Psoas muscle (tissue), 8 donors: Measurements from ENCODE around the gene DDR2. TPM values are rescaled to one million over a fixed set of nuclear protein-coding genes. Genes with fewer than 3 reads are reported as not detected.
A peak's percentile ranks its signal among the peaks of the same experiment; 100 is the strongest.

ENCODE experiments used
- ATAC-seq, 4 donors: fragments of 200-7000 bp; cut with Tn5 transposase; one replicate each; pipeline ENCODE4 v1.9.1; 2020; ENCODE audit warnings: moderate library complexity in 3 of 4, mild to moderate bottlenecking in 2 of 4
- DNase-seq, 2 donors: peaks; one replicate each; pipeline ENCODE4 v3.0.0-alpha.2; 2020
- H3K27ac ChIP-seq: fragments of 200-600 bp; one replicate; pipeline ENCODE4 v1.8.0; 2022
- H3K27me3 ChIP-seq, 3 donors: fragments of 200-600 bp in 1 of 3; one replicate each; pipeline versions ENCODE4 v1.6.1 to v1.8.0; 2013 to 2022; ENCODE audit warnings: low read length in 2 of 3, mild to moderate bottlenecking in 2 of 3, moderate library complexity in 1 of 3; ENCODE audit not compliant: insufficient read depth in 3 of 3
- H3K36me3 ChIP-seq, 2 donors: fragments of 200-600 bp in 1 of 2; one replicate each; pipeline versions ENCODE4 v1.6.1 to v1.8.0; 2013 to 2022; ENCODE audit warnings: low read depth in 1 of 2, mild to moderate bottlenecking in 1 of 2, moderate library complexity in 1 of 2; ENCODE audit not compliant: insufficient read depth in 1 of 2
- H3K4me1 ChIP-seq: fragments of 200-600 bp; one replicate; pipeline ENCODE4 v1.8.0; 2022
- H3K4me3 ChIP-seq: fragments of 200-600 bp; one replicate; pipeline ENCODE4 v1.8.0; 2022; ENCODE audit warnings: mild to moderate bottlenecking
- H3K9me3 ChIP-seq: fragments of 200-600 bp; one replicate; pipeline ENCODE4 v1.8.0; 2022
- CTCF ChIP-seq: fragments of 200-600 bp; IDR thresholded peaks from one replicate; pipeline ENCODE4 v1.8.0; 2022; ENCODE audit warnings: antibody characterized with exemption
- WGBS, 3 donors: extraction: QIAGEN DNeasy Blood & Tissue Kit; methylation state at CpG; one replicate each; pipeline versions ENCODE4 v1.1.6 to v1.1.7; 2013; 5-methylcytosine and 5-hydroxymethylcytosine counted together
- intact Hi-C, 2 donors: fragments of 100-400 bp; cut with DNase I; formaldehyde crosslinking; loops; one replicate each; pipeline versions ENCODE4 v1.11.0 to v1.14.2; 2022
- polyA plus RNA-seq, 3 donors: library from polyadenylated mRNA; stranded (reverse); fragments of 200-250 nt; gene quantifications; one replicate each; pipeline ENCODE4 v1.2.3, GENCODE V29; 2013
- total RNA-seq, 4 donors: library from RNA; stranded (reverse); fragmentation: NEBNext Ultra II Directional in 2 of 4; extraction: Animal tissue kit (Norgen Biotek cat#: 25700) in 2 of 4; gene quantifications; one replicate each; pipeline versions ENCODE4 v1.2.1 to v1.2.4, GENCODE V29; 2021 to 2023
- donor health status: healthy with polysubstance abuse.
- donor health status: DM: no; HTN: no; CAD: no; lungs with moderate emphysema.
- donor health status: Bipolar disorder and iron deficiency.
- donor health status: healthy.
- donor health status: DM: yes; HTN: yes; CAD: no.
- donor health status: DM: no; HTN: no; CAD: no.
- donor health status: DM: no; HTN: no; CAD: no.
- donor health status: DM: yes; HTN: yes; CAD: no.

DDR2 gene
- total and polyA plus RNA-seq, 7 donors: 1.3 to 21.2 (median 6.0) TPM

- no peak for TF ChIP-seq CTCF
- H3K27me3 ChIP-seq: no peaks in the 10 kb centered on the region
- no peak overlapping the region for H3K4me3 ChIP-seq
- intact Hi-C loops: no loop called here
- ATAC-seq (no peak), DNase-seq (no peak)
- H3K4me1 ChIP-seq: peaks cover 14% of the 10 kb centered on the region
- WGBS, 3 donors: 66 to 83% (median 68%) methylated on average over 3 of the region's 3 CpGs
- no peak overlapping the region for H3K27ac ChIP-seq
- H3K36me3 ChIP-seq: no peaks in the 10 kb centered on the region
- no peaks in the 10 kb centered on the region for H3K9me3 ChIP-seq
Observed at GRCh38 chr1:162699366-162699765, 67.1 kb downstream of the DDR2 start.

- WGBS, 3 donors: 98 to 100% (median 100%) methylated on average over 1 of the region's 1 CpG
Observed at GRCh38 chr1:162700131-162700530, 67.9 kb downstream of the DDR2 start.

GRCh38 chr1:162701286-162701685 is 69.0 kb downstream of the DDR2 start:
- no peaks in the 10 kb centered on the region for H3K9me3 ChIP-seq
- no peak overlapping the region for H3K4me3 ChIP-seq
- WGBS, 3 donors: 55 to 90% (median 68%) methylated on average over 1 of the region's 1 CpG
- TF ChIP-seq CTCF: no peak
- DNase-seq: no peak
- peaks cover 13% of the 10 kb centered on the region for H3K4me1 ChIP-seq
- ATAC-seq: no peak
- no peak overlapping the region for H3K27ac ChIP-seq
- intact Hi-C loops: no loop called here
- no peaks in the 10 kb centered on the region for H3K36me3 ChIP-seq
- no peaks in the 10 kb centered on the region for H3K27me3 ChIP-seq

More at GRCh38 chr1:162700131-162700530, 67.9 kb downstream of the DDR2 start:
- intact Hi-C loops: no loop called here
- Histone ChIP-seq H3K36me3 (no peaks in the 10 kb centered on the region), H3K27ac (no peak overlapping the region), H3K4me1 (peaks cover 18% of the 10 kb centered on the region), H3K27me3 (no peaks in the 10 kb centered on the region), H3K4me3 (no peak overlapping the region), H3K9me3 (no peaks in the 10 kb centered on the region)
- no peak for DNase-seq
- ATAC-seq: no peak
- TF ChIP-seq CTCF: no peak

- TF ChIP-seq CTCF: no peak
Observed at GRCh38 chr1:162702628-162703027, 70.4 kb downstream of the DDR2 start.

GRCh38 chr1:162703708-162704107 is 71.4 kb downstream of the DDR2 start:
- no peak overlapping the region for H3K4me3 ChIP-seq
- ATAC-seq (peak in 3 of 4 donors; percentile 24 to 52 (median 46)), DNase-seq (peak; percentile 46 to 56)
- intact Hi-C loops: no loop called here
- no peak overlapping the region for H3K27ac ChIP-seq
- 61 to 72% (median 68%) methylated on average over 4 of the region's 4 CpGs for WGBS, 3 donors
- H3K9me3 ChIP-seq: no peaks in the 10 kb centered on the region
- H3K27me3 ChIP-seq: no peaks in the 10 kb centered on the region
- H3K36me3 ChIP-seq: no peaks in the 10 kb centered on the region
- no peak for TF ChIP-seq CTCF
- H3K4me1 ChIP-seq: peaks cover 4% of the 10 kb centered on the region

More at GRCh38 chr1:162702628-162703027, 70.4 kb downstream of the DDR2 start:
- Histone ChIP-seq H3K27me3 (no peaks in the 10 kb centered on the region), H3K36me3 (no peaks in the 10 kb centered on the region), H3K4me1 (peaks cover 4% of the 10 kb centered on the region), H3K4me3 (no peak overlapping the region), H3K9me3 (no peaks in the 10 kb centered on the region), H3K27ac (no peak overlapping the region)
- intact Hi-C loops: no loop called here
- WGBS, 3 donors: 41 to 46% (median 44%) methylated on average over 2 of the region's 2 CpGs
- ATAC-seq: no peak
- no peak for DNase-seq
